H1 (cell line): Measurements from ENCODE around the gene PGD. TPM values are rescaled to one million over a fixed set of nuclear protein-coding genes. Genes with fewer than 3 reads are reported as not detected.

Experiments used
- CTCF ChIA-PET: fragments of 300-600 bp; sonication (Branson Sonifier 250); formaldehyde crosslinking; loops from one replicate; lab custom pipeline; 2021; ENCODE audit not compliant: partially characterized antibody; lab: Charles Lee
- POLR2A ChIA-PET: fragments of 300-600 bp; sonication (Branson Sonifier 250); formaldehyde crosslinking; loops from one replicate; lab custom pipeline; 2021; ENCODE audit warnings: inconsistent platforms; ENCODE audit not compliant: partially characterized antibody; lab: Charles Lee
- DNase-seq, 2 experiments: peaks; one replicate each; pipeline versions ENCODE4 v3.0.0 to v3.0.0-alpha.2; 2010 to 2022; ENCODE audit warnings: low spot score in 2 of 2, low read depth in 1 of 2, mixed read lengths in 1 of 2
- FAIRE-seq: peaks from 2 replicates; lab custom pipeline; 2011; peaks lifted over from hg19 to GRCh38; lab: Jason Lieb, UNC
- H2AFZ ChIP-seq: 2 replicates; pipeline ENCODE4 v1.8.1; 2012; ENCODE audit warnings: low read length, inconsistent platforms
- H2AK5ac ChIP-seq: 2 replicates; pipeline ENCODE4 v1.6.1; 2013; ENCODE audit warnings: low read depth, low read length
- H2BK120ac ChIP-seq: replicated peaks from 2 replicates; pipeline ENCODE3; 2013; ENCODE audit warnings: low read depth, low read length, inconsistent platforms
- H2BK12ac ChIP-seq: 2 replicates; pipeline ENCODE4 v1.6.1; 2013; ENCODE audit warnings: low read depth, low read length
- H2BK15ac ChIP-seq: 2 replicates; pipeline ENCODE4 v1.6.1; 2013; ENCODE audit warnings: low read length
- H2BK20ac ChIP-seq: 2 replicates; pipeline ENCODE4 v1.6.1; 2013; ENCODE audit warnings: low read length
- H2BK5ac ChIP-seq: 2 replicates; pipeline ENCODE4 v1.6.1; 2013; ENCODE audit warnings: low read depth, low read length
- H3K14ac ChIP-seq: 2 replicates; pipeline ENCODE4 v1.6.1; 2013; ENCODE audit warnings: inconsistent platforms; ENCODE audit not compliant: insufficient read length
- H3K18ac ChIP-seq: 2 replicates; pipeline ENCODE4 v1.6.1; 2013; ENCODE audit warnings: low read length; ENCODE audit errors: extremely low read depth
- H3K23ac ChIP-seq: 2 replicates; pipeline ENCODE4 v1.6.1; 2013; ENCODE audit warnings: inconsistent platforms; ENCODE audit not compliant: insufficient read length
- H3K23me2 ChIP-seq: 2 replicates; pipeline ENCODE4 v1.6.1; 2013; ENCODE audit warnings: low read depth, low read length
- H3K27ac ChIP-seq: 2 replicates; pipeline ENCODE4 v1.6.1; 2011; ENCODE audit warnings: low read depth, low read length, inconsistent platforms
- H3K27me3 ChIP-seq, 4 experiments: replicated peaks in 1 of 4; 1 replicate in 1 of 4; 2 replicates in 3 of 4; pipeline versions ENCODE4 v1.6.1 to v1.8.1; 2011 to 2013; ENCODE audit warnings: low read length in 3 of 4, mild to moderate bottlenecking in 3 of 4, inconsistent platforms in 2 of 4, mixed read lengths in 2 of 4, moderate library complexity in 1 of 4; ENCODE audit not compliant: control insufficient read depth in 3 of 4, insufficient read depth in 3 of 4; ENCODE audit errors: extremely low read depth in 1 of 4
- H3K36me3 ChIP-seq, 4 experiments: 2 replicates each; pipeline versions ENCODE4 v1.6.1 to v1.8.1; 2011 to 2013; ENCODE audit warnings: mild to moderate bottlenecking in 4 of 4, low read length in 3 of 4, moderate library complexity in 2 of 4, control low read depth in 1 of 4, inconsistent platforms in 1 of 4; ENCODE audit not compliant: insufficient read depth in 4 of 4, control insufficient read depth in 2 of 4
- H3K4ac ChIP-seq: replicated peaks from 2 replicates; pipeline ENCODE3; 2013; ENCODE audit warnings: low read length, low read depth, mixed read lengths, inconsistent platforms; ENCODE audit not compliant: insufficient read length
- H3K4me1 ChIP-seq, 4 experiments: replicated peaks in 1 of 4; 1 replicate in 1 of 4; 2 replicates in 3 of 4; pipeline versions ENCODE4 v1.6.1 to v1.8.1; 2011 to 2013; ENCODE audit warnings: low read length in 3 of 4, inconsistent platforms in 2 of 4, mixed read lengths in 1 of 4; ENCODE audit not compliant: insufficient read depth in 4 of 4, control insufficient read depth in 3 of 4
- H3K4me2 ChIP-seq, 2 experiments: 2 replicates each; pipeline versions ENCODE4 v1.6.1 to v1.8.1; 2011 to 2013; ENCODE audit warnings: low read depth in 2 of 2, low read length in 2 of 2, control low read depth in 1 of 2, inconsistent platforms in 1 of 2, mild to moderate bottlenecking in 1 of 2; ENCODE audit not compliant: insufficient read depth in 1 of 2
- H3K4me3 ChIP-seq, 4 experiments: fragments of 200-600, 300-600 bp in 1 of 4; sonication (generic), shearing (Covaris generic), sonication (Bioruptor Twin) in 1 of 4; 2 replicates each; pipeline versions ENCODE4 v1.5.1 to v1.8.1; 2011 to 2016; ENCODE audit warnings: low read length in 4 of 4, low read depth in 3 of 4, control low read depth in 2 of 4, inconsistent platforms in 2 of 4, mild to moderate bottlenecking in 2 of 4, mixed read lengths in 1 of 4, moderate library complexity in 1 of 4; ENCODE audit not compliant: insufficient read depth in 2 of 4; ENCODE audit errors: extremely low read depth in 1 of 4
- H3K56ac ChIP-seq: replicated peaks from 2 replicates; pipeline ENCODE3; 2013; ENCODE audit warnings: low read depth, mild to moderate bottlenecking, mixed read lengths, low read length, inconsistent platforms; ENCODE audit not compliant: insufficient read length
- H3K79me1 ChIP-seq: 2 replicates; pipeline ENCODE4 v1.6.1; 2013; ENCODE audit warnings: low read depth, low read length, control low read depth
- H3K79me2 ChIP-seq, 2 experiments: 2 replicates each; pipeline versions ENCODE4 v1.6.1 to v1.8.1; 2012 to 2013; ENCODE audit warnings: low read length in 2 of 2, mild to moderate bottlenecking in 2 of 2, inconsistent platforms in 1 of 2; ENCODE audit not compliant: insufficient read depth in 2 of 2, control insufficient read depth in 1 of 2
- H3K9ac ChIP-seq, 4 experiments: replicated peaks in 1 of 4; 1 replicate in 1 of 4; 2 replicates in 3 of 4; pipeline versions ENCODE4 v1.6.1 to v1.8.1; 2011 to 2013; ENCODE audit warnings: low read depth in 3 of 4, low read length in 3 of 4, control low read depth in 2 of 4, mild to moderate bottlenecking in 2 of 4, moderate library complexity in 2 of 4, inconsistent platforms in 1 of 4; ENCODE audit errors: extremely low read depth in 1 of 4
- H3K9me3 ChIP-seq, 2 experiments: 2 replicates each; pipeline versions ENCODE4 v1.6.1 to v1.8.1; 2012 to 2013; ENCODE audit warnings: mild to moderate bottlenecking in 2 of 2, moderate library complexity in 2 of 2, control low read depth in 1 of 2, inconsistent platforms in 1 of 2, low read depth in 1 of 2, low read length in 1 of 2, mixed read lengths in 1 of 2; ENCODE audit not compliant: insufficient read depth in 2 of 2
- H4K20me1 ChIP-seq, 2 experiments: replicated peaks in 1 of 2; 2 replicates each; pipeline versions ENCODE3 to v1.8.1; 2011 to 2013; ENCODE audit warnings: inconsistent platforms in 2 of 2, low read length in 2 of 2, mild to moderate bottlenecking in 1 of 2; ENCODE audit not compliant: insufficient read depth in 2 of 2, control insufficient read depth in 1 of 2
- H4K5ac ChIP-seq: 2 replicates; pipeline ENCODE4 v1.6.1; 2013; ENCODE audit warnings: low read length, low read depth, mixed read lengths, inconsistent platforms; ENCODE audit not compliant: insufficient read length
- H4K8ac ChIP-seq: 2 replicates; pipeline ENCODE4 v1.8.0; 2013; ENCODE audit warnings: mild to moderate bottlenecking, moderate library complexity, low read length, inconsistent platforms; ENCODE audit not compliant: insufficient read depth; ENCODE audit errors: extremely low read depth
- H4K91ac ChIP-seq: replicated peaks from 2 replicates; pipeline ENCODE3; 2013; ENCODE audit warnings: low read length, mixed read lengths, inconsistent platforms; ENCODE audit not compliant: insufficient read length
- PHF8 ChIP-seq: fragments of 200-600 bp; sonication (generic); conservative IDR thresholded peaks from 2 replicates; pipeline ENCODE4 v1.7.1; 2012; ENCODE audit warnings: low read depth, mild to moderate bottlenecking, inconsistent platforms, low read length, moderate library complexity
- RXRA ChIP-seq: IDR thresholded peaks from 2 replicates; pipeline ENCODE4 v1.6.1; 2011; ENCODE audit warnings: low read depth, mild to moderate bottlenecking, low read length, moderate library complexity; ENCODE audit not compliant: insufficient read depth
- SIX5 ChIP-seq: IDR thresholded peaks from 2 replicates; pipeline ENCODE4 v1.6.1; 2011; ENCODE audit warnings: mild to moderate bottlenecking, low read depth, low read length
- TBP ChIP-seq: IDR thresholded peaks from 2 replicates; pipeline ENCODE4 v1.6.1; 2011; ENCODE audit warnings: low read depth, low read length, improper control_type of control experiment
- WGBS, 2 experiments: shearing (Covaris generic) in 1 of 2; methylation state at CpG; one replicate each; pipeline versions ENCODE4 v1.1.6 to v1.1.7; 2013 to 2015; ENCODE audit warnings: low lambda C conversion rate in 2 of 2, mixed read lengths in 2 of 2, inconsistent platforms in 1 of 2, low coverage in 1 of 2, missing lambda C conversion rate in 1 of 2; ENCODE audit not compliant: insufficient replicate concordance in 2 of 2, insufficient coverage in 1 of 2, insufficient read length in 1 of 2; ENCODE audit errors: extremely low coverage in 1 of 2, missing lambda C conversion rate in 1 of 2; 5-methylcytosine and 5-hydroxymethylcytosine counted together
- polyA plus RNA-seq, 7 experiments: library from polyadenylated mRNA; depleted of rRNA in 3 of 7; stranded (reverse) in 5 of 7; unstranded in 2 of 7; fragments of >200 nt in 5 of 7; fragments of 200-250 nt in 2 of 7; gene quantifications; 1 replicate in 5 of 7; 2 replicates in 1 of 7; 4 replicates in 1 of 7; pipeline versions ENCODE4 v1.2.1 to v1.2.3, GENCODE V29; 2011 to 2013; ENCODE audit warnings: missing spikeins in 2 of 7, mixed read lengths in 2 of 7
- total RNA-seq: library from RNA; stranded (reverse); fragmentation: NEBNext Ultra II Directional; extraction: Animal tissue kit (Norgen Biotek cat#: 25700); gene quantifications from 2 replicates; pipeline ENCODE4 v1.2.1, GENCODE V29; 2021
- TF ChIP-seq, protein P1 (sequence below): IDR thresholded peaks from 2 replicates; pipeline ENCODE4 v1.6.1; 2012; ENCODE audit warnings: inconsistent platforms

The PGD gene
- total and polyA plus RNA-seq, 2 of the 8 experiments (the other 6 are each of a cell fraction or from before 2014, with no cell fraction given): 191 to 331 TPM

GRCh38 chr1:10360045-10360444 is 38.8 kb upstream of the PGD start:
- POLR2A ChIA-PET: no interaction called here
- CTCF ChIA-PET: interaction anchor here (0.9 to 1.5 kb wide), 3 partner anchors 17 to 639 kb away, joined by 3 read pairs; no protein-coding TSS in a partner anchor
- H2AK5ac ChIP-seq: no peak overlapping the region
- no peak overlapping the region for H3K4ac ChIP-seq
- H3K23me2 ChIP-seq: no peaks in the 10 kb centered on the region
- no peaks in the 10 kb centered on the region for H3K79me1 ChIP-seq
- H3K4me2 ChIP-seq: no peak overlapping the region
- peaks cover 4 to 20% (median 12%) of the 10 kb centered on the region in 4 experiments; a peak in 7 of 8 replicates for H3K36me3 ChIP-seq
- H3K9ac ChIP-seq: no peak overlapping the region
- H3K23ac ChIP-seq: no peak overlapping the region
- no peaks in the 10 kb centered on the region for H3K9me3 ChIP-seq
- 86% methylated on average over 1 of the region's 1 CpG; no CpG with 5 or more reads in 1 of the 2 experiments for WGBS, 2 experiments
- H2BK15ac ChIP-seq: no peak overlapping the region
- no peak overlapping the region for H2BK120ac ChIP-seq
- peaks cover 0 to 2% of the 10 kb centered on the region in 2 experiments for H4K20me1 ChIP-seq
- H3K4me3 ChIP-seq: no peak overlapping the region
- no peak overlapping the region for H3K18ac ChIP-seq
- no peak overlapping the region for H4K5ac ChIP-seq
- TF ChIP-seq TBP (no peak), PHF8 (no peak), SIX5 (no peak), RXRA (no peak)
- TF ChIP-seq, protein P1, sequence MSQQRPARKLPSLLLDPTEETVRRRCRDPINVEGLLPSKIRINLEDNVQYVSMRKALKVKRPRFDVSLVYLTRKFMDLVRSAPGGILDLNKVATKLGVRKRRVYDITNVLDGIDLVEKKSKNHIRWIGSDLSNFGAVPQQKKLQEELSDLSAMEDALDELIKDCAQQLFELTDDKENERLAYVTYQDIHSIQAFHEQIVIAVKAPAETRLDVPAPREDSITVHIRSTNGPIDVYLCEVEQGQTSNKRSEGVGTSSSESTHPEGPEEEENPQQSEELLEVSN: no peak
- H3K27me3 ChIP-seq: no peaks in the 10 kb centered on the region
- no peak overlapping the region for H2AFZ ChIP-seq
- no peak overlapping the region for H2BK12ac ChIP-seq
- no peak overlapping the region for H2BK5ac ChIP-seq
- DNase-seq (no peak), FAIRE-seq (no peak)
- H3K4me1 ChIP-seq: no peaks in the 10 kb centered on the region
- H3K79me2 ChIP-seq: no peaks in the 10 kb centered on the region
- H3K14ac ChIP-seq: no peak overlapping the region
- H2BK20ac ChIP-seq: no peak overlapping the region
- H4K8ac ChIP-seq: no peak overlapping the region
- no peak overlapping the region for H3K27ac ChIP-seq
- no peak overlapping the region for H4K91ac ChIP-seq
- H3K56ac ChIP-seq: no peak overlapping the region
